Measurements from ENCODE around the gene HSF4.

DNA sequence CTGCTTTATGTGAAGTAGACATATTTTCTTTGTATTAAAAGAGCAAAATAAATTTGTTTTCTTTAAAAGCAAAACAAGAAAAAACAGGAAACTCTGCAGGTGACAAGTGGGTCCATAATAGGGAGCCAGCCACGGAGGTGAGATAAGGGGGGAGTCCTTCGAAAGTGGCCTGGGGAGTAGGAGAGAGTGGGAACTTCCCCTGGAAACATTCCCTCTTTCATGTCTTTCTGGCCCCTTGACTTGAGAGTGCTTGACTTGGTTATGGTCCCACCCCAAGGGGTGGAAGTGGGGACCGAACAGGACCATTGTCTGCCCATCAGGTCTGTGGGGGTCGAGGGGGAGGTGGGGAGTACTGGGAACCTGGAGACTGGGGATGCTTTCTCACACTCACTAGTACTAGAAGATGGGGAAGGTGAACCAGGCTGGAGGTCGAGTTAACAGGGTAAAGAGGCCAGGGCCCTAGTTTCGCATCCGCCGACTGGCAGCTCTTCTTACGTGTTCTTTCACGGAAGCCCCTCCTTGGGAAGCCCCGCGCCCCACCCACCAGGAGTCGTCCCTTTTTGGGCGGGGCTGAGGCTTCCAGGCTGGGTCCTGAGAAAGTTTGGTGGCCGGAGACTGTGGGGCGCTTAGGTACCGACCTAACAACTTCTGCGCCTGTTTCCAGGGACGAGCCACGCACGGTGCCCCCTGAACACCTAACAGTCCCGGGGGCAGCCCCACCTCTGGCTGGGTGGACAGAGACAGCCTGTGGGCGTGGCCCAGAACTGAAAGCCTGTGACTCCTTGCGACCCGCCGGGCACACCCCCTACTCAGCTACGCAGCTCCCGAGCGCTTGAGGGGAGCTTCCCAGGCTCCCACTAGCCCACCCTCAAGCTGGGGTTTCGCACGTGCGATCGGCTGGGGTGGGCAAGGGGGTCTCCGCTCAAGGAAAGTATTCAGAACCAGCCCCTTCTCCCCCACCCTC is 5.6 kb upstream of the HSF4 start:
- TF ChIP-seq POLR2A (IDR thresholded peaks at IDR 0.05), result no peak
- TF ChIP-seq, protein P1, sequence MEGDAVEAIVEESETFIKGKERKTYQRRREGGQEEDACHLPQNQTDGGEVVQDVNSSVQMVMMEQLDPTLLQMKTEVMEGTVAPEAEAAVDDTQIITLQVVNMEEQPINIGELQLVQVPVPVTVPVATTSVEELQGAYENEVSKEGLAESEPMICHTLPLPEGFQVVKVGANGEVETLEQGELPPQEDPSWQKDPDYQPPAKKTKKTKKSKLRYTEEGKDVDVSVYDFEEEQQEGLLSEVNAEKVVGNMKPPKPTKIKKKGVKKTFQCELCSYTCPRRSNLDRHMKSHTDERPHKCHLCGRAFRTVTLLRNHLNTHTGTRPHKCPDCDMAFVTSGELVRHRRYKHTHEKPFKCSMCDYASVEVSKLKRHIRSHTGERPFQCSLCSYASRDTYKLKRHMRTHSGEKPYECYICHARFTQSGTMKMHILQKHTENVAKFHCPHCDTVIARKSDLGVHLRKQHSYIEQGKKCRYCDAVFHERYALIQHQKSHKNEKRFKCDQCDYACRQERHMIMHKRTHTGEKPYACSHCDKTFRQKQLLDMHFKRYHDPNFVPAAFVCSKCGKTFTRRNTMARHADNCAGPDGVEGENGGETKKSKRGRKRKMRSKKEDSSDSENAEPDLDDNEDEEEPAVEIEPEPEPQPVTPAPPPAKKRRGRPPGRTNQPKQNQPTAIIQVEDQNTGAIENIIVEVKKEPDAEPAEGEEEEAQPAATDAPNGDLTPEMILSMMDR (IDR thresholded peaks at IDR 0.05), result no peak
